HuH-7.5 (cell line): Measurements from ENCODE around the gene TADA3.
"Not testable (repeated sequence)": the region's sequence is repeated elsewhere in the genome, so short reads cannot be mapped to it uniquely, and the experiment has no call there.

Experiments used
- DNase-seq: peaks from one replicate; pipeline ENCODE4 v3.0.0; 2011; ENCODE audit warnings: low spot score

Gene TADA3

GRCh38 chr3:9783954-9784353 lies 8.3 kb downstream of the TADA3 start:
- no peak for DNase-seq

GRCh38 chr3:9782770-9783169 lies 9.5 kb downstream of the TADA3 start:
- no peak for DNase-seq

GRCh38 chr3:9781978-9782603 lies 10.2 kb downstream of the TADA3 start:
- DNase-seq: no peak

- no peak for DNase-seq
Observed at GRCh38 chr3:9781551-9781950, 10.7 kb downstream of the TADA3 start.

- DNase-seq: no peak
Observed at GRCh38 chr3:9780910-9781309, 11.4 kb downstream of the TADA3 start.

GRCh38 chr3:9780458-9780812 lies 11.8 kb downstream of the TADA3 start:
- DNase-seq: no peak

- DNase-seq: no peak
Observed at GRCh38 chr3:9779721-9780457, 12.4 kb downstream of the TADA3 start.

GRCh38 chr3:9779075-9779593 lies 13.1 kb downstream of the TADA3 start:
- no peak for DNase-seq

- no peak for DNase-seq
Observed at GRCh38 chr3:9778143-9779074, 13.9 kb downstream of the TADA3 start.

- no peak for DNase-seq
Observed at GRCh38 chr3:9777694-9778021, 14.6 kb downstream of the TADA3 start.

GRCh38 chr3:9776896-9777693 lies 15.2 kb downstream of the TADA3 start:
- DNase-seq: no peak

GRCh38 chr3:9771007-9771406 lies 21.3 kb downstream of the TADA3 start:
- DNase-seq: not testable (repeated sequence)

GRCh38 chr3:9770276-9770812 lies 21.9 kb downstream of the TADA3 start:
- peak; percentile 94 for DNase-seq

GRCh38 chr3:9769426-9770275 lies 22.6 kb downstream of the TADA3 start, which contains the start of gene CAMK1:
Gene CAMK1 (minus strand): TSS chr3:9769947. CDS start chr3:9767749, 2,198 bp downstream.
- DNase-seq: peak; percentile 96

GRCh38 chr3:9769012-9769411 lies 23.3 kb downstream of the TADA3 start:
- DNase-seq: no peak

- DNase-seq: no peak
Observed at GRCh38 chr3:9768141-9768775, 24.0 kb downstream of the TADA3 start.

- no peak for DNase-seq
Observed at GRCh38 chr3:9767418-9767817, 24.9 kb downstream of the TADA3 start.

GRCh38 chr3:9765865-9766264 lies 26.4 kb downstream of the TADA3 start:
- no peak for DNase-seq

GRCh38 chr3:9762871-9763270 lies 29.4 kb downstream of the TADA3 start:
- no peak for DNase-seq

GRCh38 chr3:9761919-9762318 lies 30.4 kb downstream of the TADA3 start:
- DNase-seq: no peak
